Fibroblast of lung (primary cell): ENCODE results near the gene REXO5.

Source experiments
- CTCF ChIP-seq, 2 donors: IDR thresholded peaks in 1 of 2; conservative IDR thresholded peaks in 1 of 2; 1 replicate in 1 of 2; 2 replicates in 1 of 2; pipeline ENCODE4 v1.5.1; 2011 to 2012; ENCODE audit warnings: low read length in 2 of 2, control low read depth in 1 of 2, inconsistent platforms in 1 of 2, low read depth in 1 of 2, mild to moderate bottlenecking in 1 of 2
- EZH2 ChIP-seq: IDR thresholded peaks from 2 replicates; pipeline ENCODE4 v1.5.1; 2012; ENCODE audit warnings: low read length, control low read depth, mild to moderate bottlenecking; ENCODE audit errors: missing control alignments

DNA sequence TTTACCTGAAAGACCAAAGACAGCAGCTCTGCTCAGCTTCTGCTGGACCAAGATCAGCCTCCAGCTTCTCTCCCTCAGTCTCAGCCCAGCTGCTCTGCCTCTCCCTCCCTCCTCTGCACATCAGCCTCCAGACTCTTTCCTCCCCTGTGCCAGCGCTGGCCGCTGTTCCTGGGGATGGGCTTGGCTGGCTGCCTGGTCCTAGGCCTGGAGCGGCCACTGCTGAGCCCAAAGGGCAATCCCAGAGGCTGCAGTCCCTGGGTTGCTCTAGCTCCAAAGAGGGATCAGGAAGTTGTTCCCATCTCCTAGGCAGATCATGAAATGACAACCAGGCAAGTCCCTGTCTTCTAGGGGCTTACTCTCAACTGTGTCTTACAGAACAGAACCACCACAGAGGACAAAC, 62.6 kb downstream of the REXO5 start:
- TF ChIP-seq CTCF (conservative IDR thresholded peaks at IDR 0.05 in 1 of 2, IDR thresholded peaks at IDR 0.05 in 1 of 2; ENCODE audit: low read depth in 1 of 2, low read length in 2 of 2) (no peak), EZH2 (no peak)
